K562 (cell line): Measurements from ENCODE around the gene GNAI1. TPM values are rescaled to one million over a fixed set of nuclear protein-coding genes. Genes with fewer than 3 reads are reported as not detected.

Experiments
- ATAC-seq: fragments of 200-7000 bp; cut with Tn5 transposase; 3 replicates; pipeline ENCODE4 v1.9.1; 2020; ENCODE audit warnings: moderate library complexity
- BruUV-seq: library from RNA; stranded (reverse); fragments of 400-500 nt; replicated peaks from 2 replicates; lab custom pipeline; 2021; lab: Mats Ljungman, UMichigan
- CTCF ChIA-PET: fragments of 300-600 bp; formaldehyde crosslinking; extraction: SDS; loops from one replicate; lab custom pipeline; 2021; ENCODE audit warnings: low intra/inter-chr PET ratio; lab: Yijun Ruan, JAX
- POLR2A ChIA-PET: fragments of 300-600, 350-650 bp; sonication (Branson Sonifier 250); formaldehyde crosslinking; extraction: SDS; loops from one replicate; lab custom pipeline; 2021; ENCODE audit warnings: antibody characterized with exemption, inconsistent platforms; lab: Yijun Ruan, JAX
- DNase-seq, 4 experiments: peaks; one replicate each; pipeline versions ENCODE4 v3.0.0 to v3.0.0-alpha.2; 2011 to 2018; ENCODE audit warnings: low spot score in 3 of 4, mixed read lengths in 3 of 4; ENCODE audit errors: extremely low read depth in 1 of 4
- FAIRE-seq: peaks from 2 replicates; lab custom pipeline; 2011; peaks lifted over from hg19 to GRCh38; lab: Jason Lieb, UNC
- H2AFZ ChIP-seq: 2 replicates; pipeline ENCODE4 v1.6.0; 2011; ENCODE audit warnings: low read depth, low read length, control low read depth, inconsistent platforms
- H3K27ac ChIP-seq: fragments of 200-600 bp; 3 replicates; pipeline ENCODE4 v1.8.0; 2011; ENCODE audit warnings: low read depth, mild to moderate bottlenecking, control low read depth, inconsistent platforms, low read length, moderate library complexity, mixed read lengths; ENCODE audit errors: extremely low read depth
- H3K27me3 ChIP-seq, 2 experiments: fragments of 300-600 bp in 1 of 2; 2 replicates in 1 of 2; 3 replicates in 1 of 2; pipeline versions ENCODE4 v1.6.0 to v1.8.0; 2011; ENCODE audit warnings: inconsistent platforms in 2 of 2, low read length in 2 of 2, mild to moderate bottlenecking in 1 of 2, mixed read lengths in 1 of 2, moderate library complexity in 1 of 2; ENCODE audit not compliant: control insufficient read depth in 2 of 2, insufficient read depth in 2 of 2
- H3K36me3 ChIP-seq: fragments of 300-600 bp; 3 replicates; pipeline ENCODE4 v1.8.0; 2011; ENCODE audit warnings: mild to moderate bottlenecking, low read length, inconsistent platforms; ENCODE audit not compliant: control insufficient read depth, insufficient read depth
- H3K4me1 ChIP-seq, 2 experiments: fragments of 200-600 bp in 1 of 2; replicated peaks in 1 of 2; 2 replicates in 1 of 2; 3 replicates in 1 of 2; pipeline versions ENCODE4 v1.5.1 to v1.8.0; 2011; ENCODE audit warnings: inconsistent platforms in 2 of 2, low read length in 2 of 2, mild to moderate bottlenecking in 1 of 2, mixed read lengths in 1 of 2, moderate library complexity in 1 of 2; ENCODE audit not compliant: control insufficient read depth in 2 of 2, insufficient read depth in 2 of 2
- H3K4me2 ChIP-seq: 2 replicates; pipeline ENCODE4 v1.6.1; 2011; ENCODE audit warnings: low read length, control low read depth, inconsistent platforms, mixed read lengths; ENCODE audit not compliant: insufficient read depth
- H3K4me3 ChIP-seq: fragments of 200-600 bp; sonication (generic), shearing (Covaris generic); 2 replicates; pipeline ENCODE4 v1.5.1; 2016; ENCODE audit warnings: control low read depth, inconsistent platforms
- H3K79me2 ChIP-seq: fragments of 200-600 bp; 3 replicates; pipeline ENCODE4 v1.8.0; 2011; ENCODE audit warnings: low read length, inconsistent platforms; ENCODE audit not compliant: control insufficient read depth, insufficient read depth
- H3K9ac ChIP-seq, 2 experiments: 2 replicates each; pipeline versions ENCODE4 v1.6.0 to v1.6.1; 2011; ENCODE audit warnings: low read depth in 2 of 2, low read length in 2 of 2, control low read depth in 1 of 2, inconsistent platforms in 1 of 2, mild to moderate bottlenecking in 1 of 2, mixed read lengths in 1 of 2; ENCODE audit not compliant: insufficient read depth in 1 of 2
- H3K9me1 ChIP-seq: one replicate; pipeline ENCODE4 v1.6.0; 2011; ENCODE audit warnings: inconsistent platforms, mild to moderate bottlenecking, low read length, moderate library complexity; ENCODE audit not compliant: control insufficient read depth, insufficient read depth
- H3K9me3 ChIP-seq: replicated peaks from 2 replicates; pipeline ENCODE4 v1.5.1; 2011; ENCODE audit warnings: low read depth, low read length, inconsistent platforms; ENCODE audit not compliant: control insufficient read depth, insufficient read depth
- H4K20me1 ChIP-seq: replicated peaks from 2 replicates; pipeline ENCODE4 v1.6.1; 2011; ENCODE audit warnings: low read length, inconsistent platforms, mixed read lengths; ENCODE audit not compliant: control insufficient read depth, insufficient read depth
- ARID3B ChIP-seq: fragments of 250-450 bp; sonication (Bioruptor Pico); IDR thresholded peaks from 2 replicates; pipeline ENCODE4 v1.4.0; 2020; ENCODE audit warnings: borderline replicate concordance
- BRF1 ChIP-seq: IDR thresholded peaks from 3 replicates; pipeline ENCODE4 v1.6.1; 2011; ENCODE audit warnings: borderline replicate concordance, mild to moderate bottlenecking; ENCODE audit not compliant: insufficient read length; ENCODE audit errors: extremely low read depth
- CCAR2 ChIP-seq: fragments of 200-400 bp; formaldehyde crosslinking; IDR thresholded peaks from 2 replicates; pipeline ENCODE4 v1.6.1; 2017; ENCODE audit warnings: mild to moderate bottlenecking, low read depth, low read length
- CHD4 ChIP-seq: fragments of 200-600 bp; sonication (generic); IDR thresholded peaks from 3 replicates; pipeline ENCODE4 v1.6.1; 2012; ENCODE audit warnings: low read depth, mild to moderate bottlenecking, mixed read lengths, low read length, inconsistent platforms; ENCODE audit not compliant: insufficient read depth, insufficient replicate concordance, poor library complexity, severe bottlenecking
- DACH1 ChIP-seq: fragments of 450-650 bp; IDR thresholded peaks from 2 replicates; pipeline ENCODE4 v1.6.1; 2018; ENCODE audit not compliant: partially characterized antibody
- LCOR ChIP-seq: sonication (generic); formaldehyde crosslinking; IDR thresholded peaks from 2 replicates; pipeline ENCODE4 v1.8.0; 2022; ENCODE audit warnings: mild to moderate bottlenecking, missing genetic modification reagents
- LEF1 ChIP-seq: fragments of 450-650 bp; IDR thresholded peaks from 2 replicates; pipeline ENCODE4 v1.6.1; 2016; ENCODE audit warnings: mild to moderate bottlenecking
- MLLT1 ChIP-seq, 2 experiments: fragments of 450-650 bp; IDR thresholded peaks; 2 replicates each; pipeline ENCODE4 v1.6.1; 2016
- RUNX1 ChIP-seq: sonication (generic); IDR thresholded peaks from 2 replicates; pipeline ENCODE4 v1.6.1; 2016; ENCODE audit warnings: antibody characterized with exemption, low read depth
- ZNF518B ChIP-seq: fragments of 250-450 bp; sonication (Bioruptor Pico); IDR thresholded peaks from 2 replicates; pipeline ENCODE4 v1.5.0; 2021; ENCODE audit warnings: mild to moderate bottlenecking, moderate library complexity
- WGBS: fragments of 100-300 bp; shearing (Covaris generic); methylation state at CpG from one replicate; pipeline ENCODE4 v1.1.6; 2016; ENCODE audit warnings: low coverage, mixed read lengths; ENCODE audit not compliant: insufficient coverage; ENCODE audit errors: missing lambda C conversion rate; 5-methylcytosine and 5-hydroxymethylcytosine counted together
- in situ Hi-C: fragments of 300-500 bp; cut with MboI; formaldehyde crosslinking; loops from 4 replicates; pipeline ENCODE4 v1.15.0; 2018; ENCODE audit warnings: inconsistent platforms, mixed read lengths
- intact Hi-C: fragments of 100-400 bp; cut with micrococcal nuclease; formaldehyde crosslinking; loops from 2 replicates; pipeline ENCODE4 v1.14.2; 2022
- polyA plus RNA-seq, 8 experiments: library from polyadenylated mRNA; depleted of rRNA in 4 of 8; stranded (reverse) in 5 of 8; unstranded in 3 of 8; fragments of >200 nt; fragmentation: Nextera tagmentation in 2 of 8; fragmentation: Illumina TruSeq in 1 of 8; extraction: Ambion mirVana in 2 of 8; extraction: Trizol in 1 of 8; gene quantifications; 2 replicates each; pipeline versions ENCODE4 v1.2.1 to v1.2.3, GENCODE V29; 2011 to 2014; ENCODE audit warnings: inconsistent platforms in 1 of 8, missing spikeins in 1 of 8
- total RNA-seq, 7 experiments: library from RNA; depleted of rRNA in 6 of 7; stranded (reverse); fragments of >200 nt in 6 of 7; fragmentation: Illumina TruSeq in 2 of 7; extraction: Trizol in 2 of 7; gene quantifications; 2 replicates each; pipeline versions ENCODE4 v1.2.1 to v1.2.3, GENCODE V29; 2011 to 2021; ENCODE audit warnings: low replicate concordance in 1 of 7
- TF ChIP-seq, protein P1 (sequence below): fragments of 250-450 bp; sonication (Bioruptor Pico); IDR thresholded peaks from 2 replicates; pipeline ENCODE4 v1.6.1; 2021; ENCODE audit warnings: mild to moderate bottlenecking
- TF ChIP-seq, protein P2 (sequence below): fragments of 250-450 bp; sonication (Bioruptor Pico); IDR thresholded peaks from 2 replicates; pipeline ENCODE4 v1.5.0; 2020; ENCODE audit warnings: mild to moderate bottlenecking

GNAI1 gene
- total and polyA plus RNA-seq, 9 of the 15 experiments (the other 6 are each of a cell fraction or from before 2014, with no cell fraction given), result 0.03 to 0.13 (median 0.08) TPM; not detected in 6

- POLR2A ChIA-PET, result no interaction called here
- WGBS, result 0% methylated on average over 4 of the region's 4 CpGs
- H3K36me3 ChIP-seq, result no peaks in the 10 kb centered on the region
- CTCF ChIA-PET, result no interaction called here
- DNase-seq (no peak), FAIRE-seq (no peak), ATAC-seq (no peak)
- BruUV-seq, result no TSS peak
- in situ Hi-C loops (no loop called here), intact Hi-C loops (no loop called here)
- no peak overlapping the region for H3K4me3 ChIP-seq
- H3K4me2 ChIP-seq, result no peak overlapping the region
- no peaks in the 10 kb centered on the region for H3K9me1 ChIP-seq
- no peak overlapping the region for H3K27ac ChIP-seq
- no peak overlapping the region for H2AFZ ChIP-seq
- H3K4me1 ChIP-seq, result no peaks in the 10 kb centered on the region
- H3K9ac ChIP-seq, result no peak overlapping the region
- H4K20me1 ChIP-seq, result no peaks in the 10 kb centered on the region
- no peaks in the 10 kb centered on the region for H3K27me3 ChIP-seq
- H3K9me3 ChIP-seq, result no peaks in the 10 kb centered on the region; the same call in none of the 2 replicates
- H3K79me2 ChIP-seq, result no peaks in the 10 kb centered on the region
- TF ChIP-seq DACH1, result no peak
- TF ChIP-seq CCAR2, result no peak
- TF ChIP-seq ARID3B (CRISPR knock-in tag), result no peak
- TF ChIP-seq MLLT1 (IDR thresholded peaks at IDR 0.05), result no peak
- TF ChIP-seq LCOR (CRISPR knock-in tag), result no peak
- no peak for TF ChIP-seq LEF1
- TF ChIP-seq, protein P1, sequence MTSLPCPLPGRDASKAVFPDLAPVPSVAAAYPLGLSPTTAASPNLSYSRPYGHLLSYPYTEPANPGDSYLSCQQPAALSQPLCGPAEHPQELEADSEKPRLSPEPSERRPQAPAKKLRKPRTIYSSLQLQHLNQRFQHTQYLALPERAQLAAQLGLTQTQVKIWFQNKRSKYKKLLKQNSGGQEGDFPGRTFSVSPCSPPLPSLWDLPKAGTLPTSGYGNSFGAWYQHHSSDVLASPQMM (CRISPR knock-in tag), result no peak
- TF ChIP-seq BRF1, result no peak
- TF ChIP-seq, protein P2, sequence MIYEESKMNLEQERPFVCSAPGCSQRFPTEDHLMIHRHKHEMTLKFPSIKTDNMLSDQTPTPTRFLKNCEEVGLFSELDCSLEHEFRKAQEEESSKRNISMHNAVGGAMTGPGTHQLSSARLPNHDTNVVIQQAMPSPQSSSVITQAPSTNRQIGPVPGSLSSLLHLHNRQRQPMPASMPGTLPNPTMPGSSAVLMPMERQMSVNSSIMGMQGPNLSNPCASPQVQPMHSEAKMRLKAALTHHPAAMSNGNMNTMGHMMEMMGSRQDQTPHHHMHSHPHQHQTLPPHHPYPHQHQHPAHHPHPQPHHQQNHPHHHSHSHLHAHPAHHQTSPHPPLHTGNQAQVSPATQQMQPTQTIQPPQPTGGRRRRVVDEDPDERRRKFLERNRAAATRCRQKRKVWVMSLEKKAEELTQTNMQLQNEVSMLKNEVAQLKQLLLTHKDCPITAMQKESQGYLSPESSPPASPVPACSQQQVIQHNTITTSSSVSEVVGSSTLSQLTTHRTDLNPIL (CRISPR knock-in tag), result no peak
- TF ChIP-seq ZNF518B (CRISPR knock-in tag), result no peak
- no peak for TF ChIP-seq RUNX1
- no peak for TF ChIP-seq CHD4
These were observed 9.9 kb upstream of the GNAI1 start for GRCh38 chr7:80124526-80125264.
